ENCODE measurements around the gene M1AP.

- no peak for TF ChIP-seq CTCF (IDR thresholded peaks at IDR 0.05)
- TF ChIP-seq EZH2phosphoT487 (IDR thresholded peaks at IDR 0.05), result no peak
- no peak for TF ChIP-seq EZH2 (IDR thresholded peaks at IDR 0.05)
These were observed 41.2 kb downstream of the M1AP start for GRCh38 chr2:74606927-74607326.

All from neural progenitor cell (in vitro differentiated cells).